DND-41 (cell line): ENCODE results near the gene RBM48.

ENCODE experiments used
- EZH2 ChIP-seq: IDR thresholded peaks from 3 replicates; pipeline ENCODE4 v1.6.1; 2012; ENCODE audit warnings: borderline replicate concordance, low read depth, mild to moderate bottlenecking, moderate library complexity, low read length, inconsistent platforms; ENCODE audit not compliant: severe bottlenecking
- TF ChIP-seq, protein P1 (sequence below): IDR thresholded peaks from 2 replicates; pipeline ENCODE4 v1.5.1; 2012; ENCODE audit warnings: borderline replicate concordance, low read length, moderate library complexity, mild to moderate bottlenecking; ENCODE audit not compliant: poor library complexity, severe bottlenecking; ENCODE audit errors: extremely low read depth

DNA sequence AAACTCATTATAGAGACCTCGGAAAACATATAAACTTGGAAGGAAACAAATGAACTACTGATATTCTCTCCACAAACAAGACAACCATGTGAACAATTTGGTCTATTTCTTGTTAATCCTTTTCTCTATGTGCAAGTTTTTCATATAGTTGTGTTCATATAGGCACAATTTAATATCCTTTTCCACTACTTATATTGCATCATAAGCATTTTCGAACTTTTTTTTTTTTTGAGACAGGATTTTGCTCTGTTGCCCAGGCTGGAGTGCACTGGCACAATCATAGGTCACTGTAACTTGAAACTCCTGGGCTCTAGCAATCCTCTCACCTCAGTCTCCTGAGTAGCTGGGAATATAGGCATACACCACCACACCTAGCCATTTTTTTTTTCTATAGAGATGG lies 5.5 kb upstream of the RBM48 start:
- TF ChIP-seq, protein P1, sequence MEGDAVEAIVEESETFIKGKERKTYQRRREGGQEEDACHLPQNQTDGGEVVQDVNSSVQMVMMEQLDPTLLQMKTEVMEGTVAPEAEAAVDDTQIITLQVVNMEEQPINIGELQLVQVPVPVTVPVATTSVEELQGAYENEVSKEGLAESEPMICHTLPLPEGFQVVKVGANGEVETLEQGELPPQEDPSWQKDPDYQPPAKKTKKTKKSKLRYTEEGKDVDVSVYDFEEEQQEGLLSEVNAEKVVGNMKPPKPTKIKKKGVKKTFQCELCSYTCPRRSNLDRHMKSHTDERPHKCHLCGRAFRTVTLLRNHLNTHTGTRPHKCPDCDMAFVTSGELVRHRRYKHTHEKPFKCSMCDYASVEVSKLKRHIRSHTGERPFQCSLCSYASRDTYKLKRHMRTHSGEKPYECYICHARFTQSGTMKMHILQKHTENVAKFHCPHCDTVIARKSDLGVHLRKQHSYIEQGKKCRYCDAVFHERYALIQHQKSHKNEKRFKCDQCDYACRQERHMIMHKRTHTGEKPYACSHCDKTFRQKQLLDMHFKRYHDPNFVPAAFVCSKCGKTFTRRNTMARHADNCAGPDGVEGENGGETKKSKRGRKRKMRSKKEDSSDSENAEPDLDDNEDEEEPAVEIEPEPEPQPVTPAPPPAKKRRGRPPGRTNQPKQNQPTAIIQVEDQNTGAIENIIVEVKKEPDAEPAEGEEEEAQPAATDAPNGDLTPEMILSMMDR: no peak
- no peak for TF ChIP-seq EZH2
